Measurements from ENCODE around the gene GALNT18.

Gene GALNT18

DNA sequence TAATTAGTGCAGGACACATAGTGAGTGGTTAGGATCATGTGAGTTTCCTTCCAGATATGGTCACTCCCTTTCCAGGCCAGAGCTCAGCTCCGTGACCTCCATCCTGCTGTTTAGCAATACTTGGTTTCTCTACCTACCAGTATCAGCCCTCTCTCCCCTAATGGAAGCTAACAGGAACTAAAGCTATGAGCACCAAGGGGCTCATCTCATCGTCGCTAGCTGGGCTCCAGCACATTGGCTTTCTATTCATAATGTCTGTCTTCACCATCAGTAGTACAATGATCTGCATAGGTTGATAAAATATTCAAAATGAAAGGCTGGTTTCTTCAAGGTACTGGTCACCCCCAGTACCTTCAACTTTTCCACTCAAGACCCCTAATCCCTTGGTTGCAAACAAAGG, 2.4 kb upstream of the GALNT18 start:
- DNase-seq (ENCODE audit: low read depth in 2 of 2) = no peak

DNA sequence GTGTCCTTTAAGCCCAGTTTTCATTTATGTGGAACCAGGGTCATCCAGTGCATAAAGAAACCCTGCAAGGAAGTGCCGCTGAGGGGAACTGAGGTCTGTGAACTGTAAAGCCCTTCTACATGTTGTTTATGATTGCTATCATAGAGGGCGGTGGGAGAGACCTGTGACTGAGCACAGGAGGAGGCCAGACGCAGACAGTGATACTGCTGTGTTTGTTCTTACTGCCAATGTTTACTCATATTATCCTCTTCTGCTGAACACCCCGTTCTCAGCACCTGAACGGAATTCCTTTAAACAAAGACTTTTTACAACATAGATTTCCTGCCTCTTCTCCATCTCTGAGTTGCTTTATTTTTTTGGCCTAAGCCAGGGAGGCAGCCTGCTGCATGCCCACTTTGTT, 967 bp upstream of the GALNT18 start:
- no peak for DNase-seq (ENCODE audit: low read depth in 2 of 2)

DNA sequence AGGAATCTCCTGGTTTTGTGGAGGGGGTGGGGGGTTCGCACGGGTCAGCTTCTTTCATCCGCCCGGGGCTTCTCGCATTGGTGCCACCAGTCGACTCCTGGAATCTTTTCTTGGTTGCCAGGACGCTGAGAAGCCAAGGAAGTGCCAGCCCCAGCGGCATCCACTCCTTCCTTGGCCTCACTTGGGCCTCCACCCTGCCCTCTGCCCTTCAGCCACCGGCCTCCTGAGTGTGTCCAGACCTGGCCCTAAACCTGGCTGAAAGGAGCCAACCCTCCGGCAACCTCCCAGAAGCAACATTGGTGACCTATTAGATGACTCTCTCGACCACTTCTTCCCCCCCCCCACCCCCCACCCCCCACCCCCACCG, 518 bp upstream of the GALNT18 start:
- DNase-seq (ENCODE audit: low read depth in 2 of 2) = no peak

- DNase-seq (ENCODE audit: low read depth in 2 of 2) = no peak
Measured at GRCh38 chr11:11620921-11621572, 758 bp downstream of the GALNT18 start.

DNA sequence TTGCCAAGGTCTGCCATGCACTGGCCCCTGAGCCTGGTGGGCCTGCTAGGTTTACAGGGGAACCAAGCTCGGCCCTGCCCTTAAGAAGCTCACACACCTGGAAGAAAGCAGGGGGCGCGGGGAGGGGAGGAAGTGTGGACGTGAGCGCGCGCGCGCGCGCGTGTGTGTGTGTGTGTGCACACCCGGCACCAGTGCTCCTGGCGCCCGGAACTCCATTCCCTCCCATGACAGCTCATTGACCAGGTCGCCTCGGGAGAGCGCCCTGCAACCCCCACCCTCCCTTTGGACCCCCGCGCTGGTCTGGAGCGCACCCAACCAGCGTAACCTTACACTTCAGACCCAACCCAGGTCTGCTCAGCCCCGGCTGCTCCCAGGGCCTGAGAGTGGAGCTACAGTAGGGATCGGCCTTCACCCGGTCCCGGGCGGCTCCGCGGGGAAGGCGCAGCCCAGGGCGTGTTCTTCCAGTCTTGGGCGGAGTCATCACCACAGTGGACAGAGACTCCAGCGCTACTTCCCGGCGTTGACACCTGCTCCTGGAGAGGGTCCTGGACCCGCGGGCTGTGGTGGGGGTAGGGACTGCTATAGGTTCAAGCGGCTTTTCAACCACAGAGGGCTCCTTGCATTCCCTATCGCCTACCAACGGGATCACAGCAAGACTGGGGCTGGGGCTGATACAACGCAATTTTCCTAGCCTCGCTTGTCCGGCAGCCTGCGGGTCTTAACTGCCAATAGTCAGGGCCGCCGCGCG, 1.5 kb downstream of the GALNT18 start:
- no peak for DNase-seq (ENCODE audit: low read depth in 2 of 2)

GRCh38 chr11:11618973-11619435, 2.8 kb downstream of the GALNT18 start:
- no peak for DNase-seq (ENCODE audit: low read depth in 2 of 2)

DNA sequence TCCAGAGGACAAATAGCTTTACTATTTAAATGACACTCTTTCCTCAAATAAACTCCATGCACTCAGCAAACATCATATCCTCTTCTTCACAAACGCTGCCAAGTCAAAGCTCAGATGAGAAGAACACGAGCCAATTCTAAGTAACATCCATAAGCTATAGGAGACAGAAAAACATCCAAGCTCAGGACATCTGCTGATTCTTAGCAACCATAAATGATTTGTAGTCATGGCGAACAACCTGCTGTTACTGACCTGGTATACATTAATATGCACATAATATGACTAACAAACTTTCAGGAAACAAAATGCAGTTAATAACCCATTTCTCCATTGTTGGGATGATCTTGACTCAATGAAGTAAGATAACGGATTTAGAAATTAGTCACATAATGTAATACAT, 6.7 kb downstream of the GALNT18 start:
- DNase-seq (ENCODE audit: low read depth in 2 of 2) = no peak

DNA sequence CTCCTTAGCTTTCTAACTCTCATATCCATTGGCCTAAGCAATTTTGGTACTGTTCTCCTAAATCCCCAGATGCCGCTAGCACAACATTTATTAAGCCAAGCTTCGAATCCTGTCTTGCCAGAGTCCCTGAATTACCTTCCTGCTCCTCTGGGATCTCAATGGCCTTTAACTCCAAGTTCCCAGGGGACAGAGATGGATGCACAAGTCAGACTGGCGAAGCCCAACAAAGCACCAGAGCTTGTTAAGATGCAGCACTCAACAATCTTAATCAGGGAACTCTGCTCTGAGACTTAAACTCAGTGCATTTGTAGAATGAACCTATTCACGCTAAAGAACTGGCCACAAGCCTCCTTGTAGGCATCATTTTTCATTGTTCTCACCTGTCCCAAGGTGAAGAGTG, 9.4 kb downstream of the GALNT18 start:
- DNase-seq (ENCODE audit: low read depth in 2 of 2) = no peak

GRCh38 chr11:11611381-11611780, 10.4 kb downstream of the GALNT18 start:
- no peak for DNase-seq (ENCODE audit: low read depth in 2 of 2)

DNA sequence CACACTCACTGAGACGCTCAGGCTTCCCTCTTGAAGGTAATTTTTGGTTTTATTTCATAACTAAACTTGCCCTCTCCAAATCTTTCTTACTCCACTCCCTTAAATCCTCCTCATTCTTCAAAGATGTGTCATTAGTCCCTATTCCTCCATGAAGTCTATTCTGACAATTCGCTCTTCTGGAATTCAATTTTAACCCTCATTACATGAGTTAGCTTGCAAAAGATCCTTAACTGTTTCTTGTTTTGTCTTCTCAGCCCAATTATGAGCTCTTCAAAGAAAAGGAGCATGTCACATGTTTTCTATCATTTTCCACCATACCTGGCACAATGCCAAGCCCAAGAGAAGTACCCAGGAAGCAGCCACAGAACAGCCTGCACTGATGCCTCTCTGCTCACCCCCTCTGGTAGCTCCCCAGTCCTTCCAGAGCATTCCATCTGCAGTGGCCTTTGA, 13.0 kb downstream of the GALNT18 start:
- no peak for DNase-seq (ENCODE audit: low read depth in 2 of 2)

DNA sequence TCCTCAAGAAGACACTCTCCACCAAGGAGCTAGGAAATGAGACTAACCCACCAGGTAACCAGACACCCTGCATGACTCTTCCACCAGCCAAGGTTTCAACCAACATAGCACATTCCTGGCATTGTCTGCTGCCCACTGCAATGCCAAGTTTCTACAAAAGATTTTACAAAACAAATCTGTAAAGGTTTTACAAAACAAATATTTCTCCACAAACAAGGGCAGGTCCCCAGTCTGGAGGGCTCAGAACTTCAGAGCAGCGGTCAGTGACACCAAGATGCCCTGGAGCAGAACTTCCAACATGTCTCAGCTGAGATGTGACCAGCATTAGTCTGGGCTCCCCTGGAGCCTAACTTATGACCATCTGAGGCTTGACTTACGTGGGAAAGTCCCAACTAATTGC, 14.0 kb downstream of the GALNT18 start:
- no peak for DNase-seq (ENCODE audit: low read depth in 2 of 2)

DNA sequence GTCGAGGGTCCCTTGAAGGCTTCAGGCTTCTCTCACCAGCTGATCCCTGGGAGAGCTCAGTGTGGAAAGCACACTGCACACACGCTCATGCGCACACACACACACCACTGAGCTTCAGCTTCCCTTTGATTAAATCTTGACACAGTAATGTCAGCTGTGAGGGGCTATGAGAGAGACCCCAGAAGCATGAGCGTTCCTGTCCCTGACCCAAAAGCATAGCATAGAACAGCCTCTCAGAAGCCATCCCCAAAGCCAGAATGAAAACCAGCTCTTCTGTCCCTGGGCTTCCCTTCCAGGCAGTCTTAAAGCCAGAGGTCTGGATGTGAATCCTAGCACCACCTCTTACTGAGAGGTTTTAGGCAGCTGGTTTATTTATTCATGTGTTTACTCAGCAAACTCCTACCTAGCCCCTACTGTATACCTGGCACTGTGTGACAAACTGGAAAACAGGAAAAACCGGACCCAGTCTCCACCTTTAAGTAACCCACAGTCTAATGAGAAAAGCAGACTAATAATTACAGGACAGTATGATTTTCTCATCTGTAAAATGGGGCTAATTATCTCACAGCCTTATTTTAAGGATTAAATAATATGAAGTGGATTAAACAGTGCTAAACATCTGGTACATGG, 15.9 kb downstream of the GALNT18 start:
- DNase-seq (ENCODE audit: low read depth in 2 of 2) = no peak

DNA sequence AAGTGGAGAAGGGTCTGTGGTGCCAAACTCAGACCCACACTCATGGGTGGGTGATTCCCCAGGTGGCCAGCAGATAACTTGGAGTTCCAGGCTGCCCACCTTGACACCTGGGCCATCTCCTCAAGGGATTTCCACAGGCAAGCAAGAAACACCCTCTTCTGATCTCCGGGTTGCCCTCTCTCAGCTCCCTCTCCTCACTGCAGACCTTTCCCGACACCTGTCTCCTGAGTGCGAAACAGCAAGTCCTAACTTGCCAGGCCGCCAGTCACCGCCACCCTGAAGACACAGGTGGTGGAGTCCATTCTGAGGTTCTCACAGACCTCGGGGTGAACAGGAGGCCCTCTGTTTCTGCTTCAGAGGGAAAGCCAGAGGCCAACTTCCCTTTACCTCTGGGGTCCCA, 16.6 kb downstream of the GALNT18 start:
- no peak for DNase-seq (ENCODE audit: low read depth in 2 of 2)

DNA sequence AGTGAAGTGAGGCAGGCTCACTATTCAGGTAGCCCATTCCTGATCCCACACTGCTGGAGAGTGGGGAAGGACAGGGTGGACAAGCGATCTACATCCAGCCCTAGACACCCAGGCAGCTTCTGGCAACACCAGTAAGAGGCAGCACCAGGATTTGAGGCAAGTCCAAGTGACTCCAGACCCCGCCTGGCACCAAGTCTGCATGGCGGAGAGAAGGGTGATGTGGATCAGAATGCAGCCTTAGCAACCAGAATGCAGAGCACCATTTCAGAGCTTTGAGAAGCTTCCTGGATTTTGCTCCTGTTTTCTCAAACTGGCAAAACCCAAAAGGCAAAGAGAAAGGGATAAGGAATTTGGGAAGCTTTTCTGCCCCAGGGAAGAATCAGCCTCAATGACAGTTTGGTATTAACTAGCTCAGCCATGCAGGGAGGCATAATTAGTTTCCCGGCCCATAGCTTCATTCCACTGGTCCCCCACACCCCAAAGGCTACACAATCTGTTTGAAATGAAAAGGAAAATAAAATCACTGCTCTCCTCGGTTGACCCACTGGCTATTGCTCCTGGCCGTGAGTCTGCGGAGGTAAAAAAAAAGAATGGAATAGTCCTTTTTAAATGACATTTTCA, 17.3 kb downstream of the GALNT18 start:
- DNase-seq (ENCODE audit: low read depth in 2 of 2) = no peak

GRCh38 chr11:11602011-11602410, 19.8 kb downstream of the GALNT18 start:
- DNase-seq (ENCODE audit: low read depth in 2 of 2) = no peak

DNA sequence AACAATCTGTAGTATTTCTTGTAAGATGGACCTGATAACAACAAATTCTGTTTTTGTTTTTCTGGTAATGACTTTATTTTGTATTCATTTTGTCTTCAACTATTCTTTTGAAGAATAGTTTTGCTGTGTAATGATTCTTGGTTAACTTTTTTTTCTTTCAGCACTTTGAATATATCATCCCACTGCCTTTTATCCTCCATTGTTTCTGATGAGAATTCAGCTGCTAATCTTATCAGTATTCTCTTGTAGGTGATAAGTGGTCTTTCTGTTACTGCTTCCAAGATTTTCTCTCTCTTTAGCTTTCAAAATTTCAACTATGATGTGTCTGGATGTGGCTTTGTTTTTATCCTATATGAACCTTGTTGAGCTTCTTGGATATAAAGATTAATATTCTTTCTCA, 21.5 kb downstream of the GALNT18 start:
- no peak for DNase-seq (ENCODE audit: low read depth in 2 of 2)

DNA sequence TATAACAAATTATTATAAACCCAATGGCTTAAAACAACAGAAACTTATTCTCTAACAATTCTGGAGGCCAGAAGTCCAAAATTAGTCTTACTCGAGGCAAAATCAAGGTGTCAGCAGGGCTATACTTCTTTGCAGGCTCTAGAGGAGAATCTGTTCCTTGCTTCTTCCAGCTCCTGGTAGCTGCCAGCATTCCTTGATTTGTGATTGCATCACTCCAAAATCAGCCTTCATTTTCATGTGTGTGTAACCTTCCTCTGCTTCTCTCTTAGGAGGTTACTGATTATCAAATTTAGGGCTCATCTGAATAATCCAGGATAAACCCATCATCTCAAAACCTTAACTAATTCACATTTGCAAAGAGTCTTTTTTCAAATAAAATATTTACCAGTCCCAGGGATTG, 23.6 kb downstream of the GALNT18 start:
- DNase-seq (ENCODE audit: low read depth in 2 of 2) = no peak

GRCh38 chr11:11594162-11594561, 27.6 kb downstream of the GALNT18 start:
- DNase-seq (ENCODE audit: low read depth in 2 of 2) = no peak

DNA sequence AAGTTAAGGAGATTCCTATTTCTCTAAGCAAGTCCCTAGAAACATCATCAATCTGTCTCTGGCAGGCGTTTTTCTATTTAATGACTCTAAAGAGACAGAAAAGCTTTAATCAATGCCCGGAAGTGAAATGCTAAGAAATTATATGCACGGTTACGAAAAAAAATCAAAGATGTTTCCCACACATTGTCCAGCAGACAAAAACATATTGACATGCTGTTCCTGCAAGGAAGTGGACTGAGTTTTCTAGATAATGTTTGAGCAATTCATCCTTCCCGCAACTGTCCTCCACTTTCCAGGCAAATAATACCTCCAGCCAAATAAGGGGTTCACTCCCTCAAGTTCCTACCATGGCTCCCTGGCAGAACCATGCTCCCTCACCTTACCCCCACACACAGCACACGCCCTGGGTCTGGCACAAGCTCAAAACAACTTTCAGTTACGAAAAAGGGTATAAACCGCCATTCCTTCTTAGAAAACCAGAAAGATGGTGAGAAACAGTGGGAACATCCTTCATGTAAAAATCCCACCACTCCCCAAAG, 29.6 kb downstream of the GALNT18 start:
- DNase-seq (ENCODE audit: low read depth in 2 of 2) = no peak

GRCh38 chr11:11589437-11589836, 32.4 kb downstream of the GALNT18 start:
- DNase-seq (ENCODE audit: low read depth in 2 of 2) = no peak

- no peak for DNase-seq (ENCODE audit: low read depth in 2 of 2)
Measured at GRCh38 chr11:11588891-11589290, 32.9 kb downstream of the GALNT18 start.

GRCh38 chr11:11588243-11588642, 33.6 kb downstream of the GALNT18 start:
- no peak for DNase-seq (ENCODE audit: low read depth in 2 of 2)

Data from stimulated activated CD8-positive, alpha-beta memory T cell treated with anti-CD3 and anti-CD28 coated beads, Interleukin-2, amount 100 ng/mL, for 1 hour (primary cell).